Testis (tissue), 3 donors: ENCODE measurements around the gene SHB. TPM values are rescaled to one million over a fixed set of nuclear protein-coding genes. Genes with fewer than 3 reads are reported as not detected.
"Not testable (repeated sequence)": the region's sequence is repeated elsewhere in the genome, so short reads cannot be mapped to it uniquely, and the experiment has no call there.

Source experiments
- DNase-seq: peaks from one replicate; pipeline ENCODE4 v3.0.0-alpha.2; 2019
- H3K27ac ChIP-seq, 2 donors: fragments of 200-600 bp; sonication (generic); one replicate each; pipeline ENCODE4 v1.5.1; 2019
- H3K27me3 ChIP-seq: fragments of 200-600 bp; sonication (generic); one replicate; pipeline ENCODE4 v1.5.1; 2019
- H3K36me3 ChIP-seq: fragments of 200-600 bp; sonication (generic); one replicate; pipeline ENCODE4 v1.5.1; 2017; ENCODE audit warnings: low read depth; ENCODE audit errors: missing control alignments
- H3K4me1 ChIP-seq: fragments of 200-600 bp; sonication (generic); one replicate; pipeline ENCODE4 v1.5.1; 2019
- H3K4me3 ChIP-seq, 2 donors: fragments of 200-600 bp; sonication (generic); one replicate each; pipeline ENCODE4 v1.5.1; 2017 to 2019
- H3K9me3 ChIP-seq: fragments of 200-600 bp; sonication (generic); one replicate; pipeline ENCODE4 v1.5.1; 2017
- POLR2A ChIP-seq: fragments of 450-650 bp; IDR thresholded peaks from one replicate; pipeline ENCODE4 v1.6.1; 2017; ENCODE audit warnings: antibody characterized with exemption, mild to moderate bottlenecking, moderate library complexity
- WGBS, 2 donors: methylation state at CpG; one replicate each; pipeline ENCODE4 v1.1.5; 2018; 5-methylcytosine and 5-hydroxymethylcytosine counted together
- intact Hi-C: fragments of 100-400 bp; cut with DNase I; formaldehyde crosslinking; loops from one replicate; pipeline ENCODE4 v1.15.1; 2023; ENCODE audit warnings: low total_unique reads
- polyA plus RNA-seq: library from polyadenylated mRNA; stranded (reverse); fragments of 350-450 nt; fragmentation: Illumina TruSeq; extraction: RNeasy Lipid Tissue Mini Kit (QIAGEN cat#74804); gene quantifications from one replicate; pipeline ENCODE4 v1.2.3, GENCODE V29; 2014; ENCODE audit warnings: low read depth, low replicate concordance; ENCODE audit not compliant: insufficient read depth
- total RNA-seq, 2 donors: library from RNA; depleted of rRNA; stranded (reverse); fragments of >200 nt; gene quantifications; one replicate each; pipeline ENCODE4 v1.2.3, GENCODE V29; 2016
- TF ChIP-seq, protein P1 (sequence below), 3 experiments: fragments of 450-650 bp in 2 of 3; fragments of 200-600 bp in 1 of 3; sonication (generic) in 1 of 3; IDR thresholded peaks; one replicate each; pipeline ENCODE4 v1.5.1; 2016 to 2019; ENCODE audit warnings: antibody characterized with exemption in 3 of 3, mild to moderate bottlenecking in 2 of 3, moderate library complexity in 1 of 3

Gene SHB
- total and polyA plus RNA-seq, 3 donors from 2014 or later = 8.6 to 22.3 (median 21.2) TPM

DNA sequence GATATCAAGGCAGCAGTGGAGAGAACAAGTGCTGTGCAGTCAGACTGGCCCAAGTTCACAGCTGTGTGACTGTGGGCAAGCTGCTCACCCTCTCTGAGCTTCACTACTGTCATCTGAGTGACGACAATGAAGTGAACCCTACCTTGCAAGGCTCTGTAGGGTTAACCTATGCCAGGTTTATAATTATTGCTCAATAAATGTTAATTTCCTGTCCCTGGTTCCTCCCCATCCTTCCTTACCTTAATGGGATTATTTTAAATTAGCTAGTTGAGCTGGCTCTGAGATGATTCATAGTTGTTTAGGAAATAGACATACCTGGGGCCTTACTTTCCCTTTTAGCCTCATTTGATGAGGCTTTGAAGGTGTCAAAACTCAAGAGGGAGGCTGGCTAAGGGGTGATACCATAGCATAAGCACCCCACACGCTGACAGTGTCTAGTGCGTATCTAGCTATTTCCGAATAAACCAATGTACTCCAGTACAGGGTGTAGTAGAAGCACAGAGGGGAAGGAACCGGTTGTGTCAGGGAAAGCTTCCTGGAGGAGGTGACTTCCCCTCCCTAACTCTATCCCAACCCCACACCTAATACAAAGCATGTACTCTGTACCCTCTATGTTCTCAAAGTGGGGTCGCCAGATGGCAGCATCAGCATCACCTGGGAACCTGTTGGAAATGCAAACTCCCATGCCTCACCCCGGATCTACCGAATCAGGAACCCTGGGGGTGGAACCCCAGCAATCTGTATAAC lies 101.8 kb downstream of the SHB start:
- WGBS, 2 donors = 96 to 97% methylated on average over 8 of the region's 8 CpGs
- no peaks in the 10 kb centered on the region for H3K9me3 ChIP-seq
- intact Hi-C loops = no loop called here
- no peak for DNase-seq
- TF ChIP-seq, protein P1, sequence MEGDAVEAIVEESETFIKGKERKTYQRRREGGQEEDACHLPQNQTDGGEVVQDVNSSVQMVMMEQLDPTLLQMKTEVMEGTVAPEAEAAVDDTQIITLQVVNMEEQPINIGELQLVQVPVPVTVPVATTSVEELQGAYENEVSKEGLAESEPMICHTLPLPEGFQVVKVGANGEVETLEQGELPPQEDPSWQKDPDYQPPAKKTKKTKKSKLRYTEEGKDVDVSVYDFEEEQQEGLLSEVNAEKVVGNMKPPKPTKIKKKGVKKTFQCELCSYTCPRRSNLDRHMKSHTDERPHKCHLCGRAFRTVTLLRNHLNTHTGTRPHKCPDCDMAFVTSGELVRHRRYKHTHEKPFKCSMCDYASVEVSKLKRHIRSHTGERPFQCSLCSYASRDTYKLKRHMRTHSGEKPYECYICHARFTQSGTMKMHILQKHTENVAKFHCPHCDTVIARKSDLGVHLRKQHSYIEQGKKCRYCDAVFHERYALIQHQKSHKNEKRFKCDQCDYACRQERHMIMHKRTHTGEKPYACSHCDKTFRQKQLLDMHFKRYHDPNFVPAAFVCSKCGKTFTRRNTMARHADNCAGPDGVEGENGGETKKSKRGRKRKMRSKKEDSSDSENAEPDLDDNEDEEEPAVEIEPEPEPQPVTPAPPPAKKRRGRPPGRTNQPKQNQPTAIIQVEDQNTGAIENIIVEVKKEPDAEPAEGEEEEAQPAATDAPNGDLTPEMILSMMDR (IDR thresholded peaks at IDR 0.05) = no peak
- TF ChIP-seq POLR2A = no peak
- H3K4me3 ChIP-seq = no peak overlapping the region
- H3K4me1 ChIP-seq = no peaks in the 10 kb centered on the region
- no peak overlapping the region for H3K27ac ChIP-seq
- no peaks in the 10 kb centered on the region for H3K36me3 ChIP-seq
- H3K27me3 ChIP-seq = no peaks in the 10 kb centered on the region

DNA sequence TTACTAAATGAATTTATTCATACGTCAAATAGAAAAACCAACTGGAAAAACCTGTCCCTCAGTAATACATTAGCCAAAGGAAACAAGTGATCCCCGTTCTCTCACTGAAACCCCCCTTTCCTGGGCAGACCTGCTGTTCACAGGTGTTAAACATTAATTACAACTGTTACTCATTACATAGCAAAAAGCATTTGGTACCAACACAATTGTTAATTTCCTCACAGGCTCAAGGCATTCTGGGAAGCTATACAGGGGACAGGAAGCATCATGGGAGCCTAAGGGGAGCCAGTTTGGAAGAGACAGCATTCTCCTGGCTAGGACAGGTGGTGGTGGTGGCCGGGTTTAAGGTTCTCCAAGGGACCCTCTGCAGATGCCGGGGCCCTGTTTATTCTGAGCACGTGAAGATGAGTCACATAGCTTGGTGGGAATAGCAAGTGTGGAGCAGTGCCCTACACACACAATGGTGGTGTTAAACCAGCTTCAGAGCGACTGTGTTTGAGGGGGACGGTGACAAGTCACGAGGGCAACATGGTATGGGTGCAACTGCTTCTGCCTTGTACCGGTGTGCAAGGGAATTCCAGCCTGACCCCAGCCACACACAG lies 102.5 kb downstream of the SHB start:
- Histone ChIP-seq H3K27ac (no peak overlapping the region), H3K4me3 (no peak overlapping the region), H3K27me3 (no peaks in the 10 kb centered on the region), H3K36me3 (no peaks in the 10 kb centered on the region), H3K4me1 (no peaks in the 10 kb centered on the region), H3K9me3 (no peaks in the 10 kb centered on the region)
- no peak for DNase-seq
- intact Hi-C loops = no loop called here
- WGBS, 2 donors = 81 to 83% methylated on average over 5 to 9 of the region's 9 CpGs
- TF ChIP-seq POLR2A = no peak
- TF ChIP-seq, protein P1 (IDR thresholded peaks at IDR 0.05) = no peak

DNA sequence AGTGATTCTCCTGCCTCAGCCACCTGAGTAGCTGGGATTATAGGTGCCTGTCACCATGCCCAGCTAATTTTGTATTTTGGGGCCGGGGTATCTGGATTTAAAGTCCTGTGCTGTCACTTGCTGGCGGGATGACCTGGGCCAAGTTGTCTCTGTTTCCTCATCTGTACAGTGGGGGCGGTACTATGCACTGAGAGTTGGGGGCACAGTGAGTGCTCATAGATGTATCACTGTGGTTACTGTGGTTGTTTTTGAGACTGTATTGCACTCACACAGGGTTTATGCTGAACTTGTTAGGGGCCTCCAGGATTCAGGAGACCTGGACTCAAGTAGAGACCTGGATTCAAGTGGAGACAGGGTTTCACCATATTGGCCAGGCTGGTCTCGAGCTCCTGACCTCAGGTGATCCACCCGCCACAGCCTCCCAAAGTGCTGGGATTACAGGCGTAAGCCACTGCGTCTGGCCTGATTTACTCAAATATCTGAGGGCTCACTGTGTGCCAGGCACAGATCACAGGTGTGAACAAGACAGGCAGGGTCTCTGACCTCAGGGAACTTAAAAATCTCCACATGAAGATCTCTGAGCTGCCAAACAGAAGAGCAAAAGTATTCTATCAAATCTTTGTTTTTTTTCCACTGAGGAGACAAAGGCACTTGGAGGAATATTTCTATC lies 103.2 kb downstream of the SHB start:
- H3K27ac ChIP-seq, DNase-seq, H3K27me3 ChIP-seq, H3K9me3 ChIP-seq, H3K4me1 ChIP-seq, H3K4me3 ChIP-seq, H3K36me3 ChIP-seq, intact Hi-C loops: not testable (repeated sequence)
- 93 to 96% methylated on average over 3 to 7 of the region's 7 CpGs for WGBS, 2 donors

- Histone ChIP-seq H3K27ac (no peak overlapping the region), H3K9me3 (no peaks in the 10 kb centered on the region), H3K27me3 (no peaks in the 10 kb centered on the region), H3K36me3 (no peaks in the 10 kb centered on the region), H3K4me3 (no peak overlapping the region), H3K4me1 (no peaks in the 10 kb centered on the region)
- DNase-seq = no peak
- intact Hi-C loops = no loop called here
- TF ChIP-seq POLR2A = no peak
- TF ChIP-seq, protein P1 (IDR thresholded peaks at IDR 0.05) = no peak
- 79 to 81% methylated on average over 2 of the region's 2 CpGs for whole genome bisulfite sequencing, 2 donors
Measured at GRCh38 chr9:37965116-37965515, 103.9 kb downstream of the SHB start.

DNA sequence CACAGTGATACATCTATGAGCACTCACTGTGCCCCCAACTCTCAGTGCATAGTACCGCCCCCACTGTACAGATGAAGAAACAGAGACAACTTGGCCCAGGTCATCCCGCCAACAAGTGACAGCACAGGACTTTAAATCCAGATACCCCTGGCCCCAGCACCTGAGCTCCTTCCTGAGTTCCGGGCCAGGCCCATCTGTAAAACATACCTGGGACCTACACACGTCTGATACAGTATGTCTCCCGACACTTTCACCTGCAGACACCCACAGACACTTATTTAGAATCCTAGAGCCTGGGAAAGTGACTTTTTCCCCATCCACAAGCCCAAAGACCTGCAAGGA lies 104.3 kb downstream of the SHB start:
- no peak overlapping the region for H3K27ac ChIP-seq
- H3K9me3 ChIP-seq = no peaks in the 10 kb centered on the region
- no peak for DNase-seq
- no peaks in the 10 kb centered on the region for H3K27me3 ChIP-seq
- 95 to 96% methylated on average over 4 to 5 of the region's 5 CpGs for WGBS, 2 donors
- no peak overlapping the region for H3K4me3 ChIP-seq
- TF ChIP-seq, protein P1 (IDR thresholded peaks at IDR 0.05) = no peak
- TF ChIP-seq POLR2A = no peak
- intact Hi-C loops = no loop called here
- no peaks in the 10 kb centered on the region for H3K4me1 ChIP-seq
- no peaks in the 10 kb centered on the region for H3K36me3 ChIP-seq
